HG02852 (cell line): ENCODE data around the gene EDIL3.

Experiments
- ATAC-seq: cut with Tn5 transposase; IDR thresholded peaks from one replicate; pipeline ENCODE4 v1.9.1; 2021; ENCODE audit warnings: mild to moderate bottlenecking, moderate library complexity; ENCODE audit not compliant: unreplicated experiment

Gene EDIL3

GRCh38 chr5:84260939-84261338, 123.7 kb downstream of the EDIL3 start:
- ATAC-seq: peak; percentile 68

- peak; percentile 57 for ATAC-seq
Measured at GRCh38 chr5:84260140-84260539, 124.5 kb downstream of the EDIL3 start.

- no peak for ATAC-seq
Measured at GRCh38 chr5:84259283-84260045, 125.2 kb downstream of the EDIL3 start.

- ATAC-seq: no peak
Measured at GRCh38 chr5:84257061-84257460, 127.6 kb downstream of the EDIL3 start.

GRCh38 chr5:84255315-84255714, 129.4 kb downstream of the EDIL3 start:
- ATAC-seq: peak; percentile 30

- no peak for ATAC-seq
Measured at GRCh38 chr5:84253946-84254345, 130.7 kb downstream of the EDIL3 start.

- ATAC-seq: no peak
Measured at GRCh38 chr5:84251503-84251902, 133.2 kb downstream of the EDIL3 start.

- ATAC-seq: no peak
Measured at GRCh38 chr5:84249918-84250630, 134.6 kb downstream of the EDIL3 start.

- no peak for ATAC-seq
Measured at GRCh38 chr5:84248013-84248412, 136.7 kb downstream of the EDIL3 start.

- ATAC-seq: no peak
Measured at GRCh38 chr5:84242286-84242685, 142.4 kb downstream of the EDIL3 start.

- ATAC-seq: no peak
Measured at GRCh38 chr5:84239494-84239893, 145.2 kb downstream of the EDIL3 start.

GRCh38 chr5:84237126-84237525, 147.6 kb downstream of the EDIL3 start:
- no peak for ATAC-seq

GRCh38 chr5:84231433-84231832, 153.2 kb downstream of the EDIL3 start:
- no peak for ATAC-seq

GRCh38 chr5:84229045-84229444, 155.6 kb downstream of the EDIL3 start:
- no peak for ATAC-seq

- ATAC-seq: no peak
Measured at GRCh38 chr5:84228266-84228665, 156.4 kb downstream of the EDIL3 start.

- ATAC-seq: no peak
Measured at GRCh38 chr5:84227236-84227635, 157.4 kb downstream of the EDIL3 start.

- no peak for ATAC-seq
Measured at GRCh38 chr5:84218546-84218945, 166.1 kb downstream of the EDIL3 start.

GRCh38 chr5:84215521-84215920, 169.2 kb downstream of the EDIL3 start:
- no peak for ATAC-seq

- ATAC-seq: no peak
Measured at GRCh38 chr5:84213861-84214260, 170.8 kb downstream of the EDIL3 start.

GRCh38 chr5:84213212-84213611, 171.5 kb downstream of the EDIL3 start:
- ATAC-seq: no peak

GRCh38 chr5:84204772-84205171, 179.9 kb downstream of the EDIL3 start:
- no peak for ATAC-seq

- ATAC-seq: no peak
Measured at GRCh38 chr5:84202136-84202535, 182.5 kb downstream of the EDIL3 start.
